Measurements from ENCODE around the gene NELL2. TPM values are rescaled to one million over a fixed set of nuclear protein-coding genes. Genes with fewer than 3 reads are reported as not detected.
"Not testable (repeated sequence)": the region's sequence is repeated elsewhere in the genome, so short reads cannot be mapped to it uniquely, and the experiment has no call there.

Gene NELL2
- total RNA-seq, 1 donor from 2014 or later, result 2,116 TPM

DNA sequence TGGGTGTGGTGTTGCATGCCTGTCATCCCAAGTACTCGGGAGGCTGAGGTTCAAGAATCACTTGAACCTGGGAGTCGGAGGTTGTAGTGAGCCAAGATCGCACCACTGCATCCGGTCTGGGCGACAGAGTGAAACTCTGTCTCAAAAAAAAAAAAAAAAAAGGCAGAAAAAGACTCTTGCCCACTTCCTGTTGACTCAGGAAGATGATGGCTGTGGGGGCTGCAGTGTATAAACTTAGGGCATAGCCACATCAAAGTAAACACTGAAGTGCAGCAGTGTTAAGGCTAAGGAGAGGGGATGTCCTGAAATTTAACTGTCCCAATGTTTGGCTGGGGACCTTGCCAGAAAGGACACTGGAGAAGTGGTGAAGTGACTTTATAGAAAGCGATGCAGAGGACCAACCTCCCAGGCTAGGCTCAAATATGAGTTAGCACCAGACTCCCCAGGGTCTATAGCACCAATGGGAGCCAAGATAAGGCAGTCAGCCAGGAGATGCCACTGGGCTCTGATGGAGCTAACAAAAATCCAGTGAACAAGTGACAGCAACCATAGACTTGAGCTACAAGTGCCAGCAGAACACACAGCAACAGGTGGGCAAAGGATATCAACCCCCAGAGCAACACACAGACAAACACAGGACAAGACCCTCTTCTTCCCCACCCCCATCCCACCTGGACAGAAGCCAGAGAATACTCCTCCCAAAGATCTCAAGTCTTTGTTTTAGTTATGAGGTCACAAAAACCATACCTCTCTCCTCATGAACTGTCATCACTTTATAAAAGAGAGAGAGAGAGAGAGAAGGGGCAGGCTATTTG lies 28.0 kb downstream of the NELL2 start:
- FAIRE-seq, result no peak
- DNase-seq (ENCODE audit: low spot score in 2 of 2), result no peak

DNA sequence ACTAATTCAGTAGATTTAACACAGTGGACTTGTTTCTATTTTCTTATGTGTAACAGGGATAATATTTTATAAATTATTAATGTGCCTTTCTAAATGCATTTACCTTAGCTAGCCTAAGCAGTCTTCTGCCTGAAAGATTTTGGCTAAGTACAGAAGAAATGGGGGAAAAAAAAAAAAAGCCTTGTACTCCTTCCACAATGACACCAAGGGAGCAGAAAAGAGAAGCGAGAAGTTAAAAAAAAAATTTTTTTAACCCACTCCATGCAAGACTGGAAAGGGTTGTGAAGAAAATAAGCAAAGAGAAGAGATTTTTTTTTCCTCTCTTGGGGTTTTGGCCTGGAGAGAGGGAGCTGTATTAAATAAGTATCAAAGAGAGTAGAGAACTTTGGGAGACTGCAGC lies 28.7 kb downstream of the NELL2 start:
- DNase-seq (ENCODE audit: low spot score in 2 of 2) (no peak), FAIRE-seq (no peak)

DNA sequence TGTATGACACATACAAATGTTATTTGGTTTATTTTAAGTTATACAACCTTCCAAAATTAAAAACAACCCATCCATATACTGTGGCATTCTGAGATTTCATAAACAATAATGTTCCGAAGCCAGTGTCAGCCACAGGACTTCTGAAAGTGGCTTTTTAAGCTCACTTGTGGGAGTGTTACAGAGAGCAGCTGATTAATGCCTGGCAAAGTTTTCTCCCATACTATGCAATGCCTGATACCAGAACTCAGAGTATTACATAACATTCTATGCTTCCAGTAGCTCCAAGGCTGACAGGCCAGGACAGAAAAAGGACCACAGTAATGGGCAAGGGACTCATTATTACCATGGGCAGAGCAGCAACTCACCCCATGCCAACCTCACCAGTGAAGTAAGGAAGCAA lies 29.3 kb downstream of the NELL2 start:
- FAIRE-seq, result no peak

DNA sequence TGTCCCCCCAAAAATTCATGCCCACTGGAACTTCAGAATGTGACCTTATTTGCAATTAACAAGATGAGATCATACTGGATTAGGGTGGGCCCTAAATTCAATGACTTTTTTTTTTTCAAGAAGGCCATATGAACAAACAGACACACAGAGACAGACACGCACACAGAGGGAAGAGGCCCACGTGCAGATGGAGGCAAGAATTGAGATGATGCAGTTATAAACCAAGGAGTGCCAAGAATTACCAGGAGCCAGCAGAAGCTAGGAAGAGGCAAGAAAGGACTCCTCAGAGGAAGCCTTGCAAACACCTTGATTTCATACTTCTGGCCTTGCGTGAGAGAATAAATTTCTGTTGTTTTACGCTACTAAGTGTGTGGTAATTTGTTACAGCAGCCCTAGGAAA lies 33.4 kb downstream of the NELL2 start:
- no peak for DNase-seq (ENCODE audit: low spot score in 2 of 2)
- FAIRE-seq, result no peak

More for the DNA sequence above, 29.3 kb downstream of the NELL2 start:
- no peak for DNase-seq (ENCODE audit: low spot score in 2 of 2)

DNA sequence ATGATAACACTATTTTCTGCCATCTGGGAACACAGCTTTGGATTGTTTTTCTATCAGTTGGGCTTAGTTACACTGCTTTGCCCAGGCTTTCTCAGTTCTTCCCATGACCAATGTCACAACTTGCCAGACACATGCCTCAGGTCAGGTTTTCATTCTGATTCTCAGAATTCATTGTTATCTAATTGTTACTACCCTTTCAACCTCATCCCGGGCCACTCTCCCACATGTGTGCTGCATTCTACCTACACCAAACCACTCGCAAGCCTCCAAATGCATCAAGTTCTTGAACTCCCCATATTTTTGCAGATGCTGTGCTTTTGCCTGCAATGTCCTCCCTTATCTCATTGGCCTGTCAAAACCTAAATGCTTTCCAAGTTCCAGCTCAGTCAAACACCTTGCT lies 36.3 kb downstream of the NELL2 start:
- no peak for DNase-seq (ENCODE audit: low spot score in 2 of 2)
- no peak for FAIRE-seq

DNA sequence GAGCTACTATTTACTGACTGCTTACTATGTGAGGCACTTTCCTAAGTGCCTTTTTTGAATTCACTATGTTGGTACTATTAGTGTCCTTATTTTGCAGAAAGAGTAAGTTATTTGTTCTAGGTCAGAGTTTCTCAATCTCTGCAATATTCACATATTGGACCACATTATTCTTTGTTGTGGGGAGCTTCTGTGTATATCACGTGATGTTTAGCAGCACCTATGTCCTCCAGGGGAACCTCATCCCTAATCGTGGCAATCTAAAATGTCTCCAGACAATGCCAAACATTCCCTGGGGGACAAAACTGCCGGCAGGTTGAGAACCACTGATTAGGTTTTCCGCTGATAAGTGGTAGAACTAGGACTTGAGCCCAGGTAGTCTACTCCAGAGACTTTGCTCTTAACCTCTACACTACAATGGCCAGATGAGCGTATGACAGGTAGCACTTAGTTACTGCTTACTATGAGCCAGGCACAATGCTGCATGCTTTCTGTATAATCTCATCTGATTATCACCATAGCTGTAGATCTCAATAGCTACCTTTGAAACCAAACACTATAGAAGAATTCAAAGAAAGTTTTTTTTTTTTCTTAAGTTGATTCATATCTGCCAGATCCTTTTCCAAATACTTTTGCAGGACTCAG lies 38.9 kb downstream of the NELL2 start:
- FAIRE-seq (no peak), DNase-seq (ENCODE audit: low spot score in 2 of 2) (no peak)

DNA sequence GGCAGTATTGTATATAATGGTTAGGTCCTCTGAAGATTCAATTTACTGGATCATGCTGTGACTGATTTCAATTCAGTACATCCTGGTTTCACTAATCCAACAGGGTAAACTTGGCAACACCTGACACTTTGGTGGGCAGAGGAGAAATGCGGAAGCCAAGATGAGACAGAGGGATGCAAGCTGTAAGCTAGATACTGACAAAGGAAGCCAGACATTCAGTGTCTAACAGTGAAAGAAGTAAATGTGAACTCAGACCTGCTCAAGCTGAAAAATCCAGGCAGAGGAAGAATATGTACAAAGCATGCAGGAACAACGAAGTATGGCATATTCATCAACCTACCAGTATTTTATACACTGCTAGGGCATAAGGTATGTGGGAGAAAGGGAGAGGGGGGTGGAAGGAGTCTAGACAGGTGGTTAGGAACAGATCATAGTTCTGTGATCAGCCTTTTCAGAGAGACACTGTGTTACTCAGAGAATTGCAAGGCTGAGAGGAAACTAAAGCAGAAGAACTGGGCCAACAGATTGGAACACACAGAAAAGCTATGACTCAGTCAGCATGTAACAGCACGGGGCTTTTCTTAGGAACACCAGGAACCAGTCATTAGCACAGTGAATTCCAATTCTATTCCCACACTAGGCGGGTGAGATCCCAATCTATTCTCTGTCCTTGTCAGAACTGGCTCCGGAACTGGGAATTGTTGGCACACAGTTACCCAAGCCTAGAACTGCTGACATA lies 40.3 kb downstream of the NELL2 start:
- DNase-seq (ENCODE audit: low spot score in 2 of 2), result no peak

DNA sequence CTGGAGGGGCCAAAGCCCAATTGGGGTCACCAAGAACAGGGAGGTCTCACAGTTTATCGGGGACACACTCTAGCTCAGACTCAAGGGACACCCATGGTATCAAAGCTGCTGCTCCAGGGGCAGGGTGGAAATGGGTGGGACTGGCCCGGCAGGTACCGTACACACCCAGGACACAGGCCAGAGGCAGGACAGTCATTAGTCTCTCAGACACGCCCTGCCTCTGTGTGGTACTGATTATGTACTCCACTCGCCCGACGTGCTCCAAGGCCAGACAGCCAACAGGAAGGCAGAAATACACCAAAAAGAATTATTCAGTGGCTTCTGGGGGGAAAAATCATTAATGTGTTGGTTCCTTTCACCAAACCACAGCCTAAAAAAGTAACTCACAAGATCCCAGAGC lies 41.1 kb downstream of the NELL2 start:
- not testable (repeated sequence) for DNase-seq (ENCODE audit: low spot score in 2 of 2); FAIRE-seq

More for the DNA sequence above, 40.3 kb downstream of the NELL2 start:
- FAIRE-seq, result no peak

DNA sequence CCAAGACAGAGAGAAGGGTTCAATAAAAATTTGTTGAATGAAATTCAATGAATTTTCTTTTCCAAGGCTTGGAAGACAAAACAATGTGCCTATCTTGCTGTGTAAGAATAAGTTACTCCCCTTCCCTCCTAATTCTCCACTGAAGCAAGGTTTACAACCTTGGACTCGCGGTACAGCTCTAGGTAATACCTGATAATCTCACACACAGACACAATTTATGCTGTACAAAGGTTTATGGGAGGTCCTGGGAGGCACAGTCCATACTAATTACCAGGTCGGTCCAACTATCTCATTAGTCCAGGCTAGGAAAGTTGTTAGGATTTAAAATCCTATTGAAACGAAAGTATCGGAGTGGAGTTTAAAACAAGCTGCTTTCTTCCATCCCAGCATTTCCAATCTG lies 42.6 kb downstream of the NELL2 start:
- FAIRE-seq (no peak), DNase-seq (ENCODE audit: low spot score in 2 of 2) (no peak)

DNA sequence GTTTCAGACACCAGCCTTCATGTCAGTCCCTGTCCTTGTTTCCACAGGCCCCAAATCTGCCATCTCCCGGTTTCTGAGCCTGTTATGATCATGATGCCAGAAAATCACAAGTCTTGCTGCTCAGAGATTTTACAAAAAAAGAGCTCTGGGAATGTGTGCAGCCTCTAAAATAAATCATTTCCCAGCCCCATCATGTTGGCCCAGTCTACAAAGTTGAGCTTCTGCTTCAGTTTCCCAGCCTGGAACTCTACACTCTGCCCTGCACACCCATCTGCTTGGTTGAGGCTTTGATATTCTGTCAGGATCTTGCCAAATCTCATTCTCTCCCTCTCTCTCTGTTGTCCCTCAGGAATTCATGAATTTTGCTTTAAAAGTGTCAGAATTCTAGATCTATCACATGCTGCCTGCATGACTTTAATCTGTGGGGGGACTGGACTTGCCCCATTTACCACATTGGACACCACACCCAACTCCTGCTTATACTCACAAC lies 45.5 kb downstream of the NELL2 start:
- no peak for DNase-seq (ENCODE audit: low spot score in 2 of 2)

DNA sequence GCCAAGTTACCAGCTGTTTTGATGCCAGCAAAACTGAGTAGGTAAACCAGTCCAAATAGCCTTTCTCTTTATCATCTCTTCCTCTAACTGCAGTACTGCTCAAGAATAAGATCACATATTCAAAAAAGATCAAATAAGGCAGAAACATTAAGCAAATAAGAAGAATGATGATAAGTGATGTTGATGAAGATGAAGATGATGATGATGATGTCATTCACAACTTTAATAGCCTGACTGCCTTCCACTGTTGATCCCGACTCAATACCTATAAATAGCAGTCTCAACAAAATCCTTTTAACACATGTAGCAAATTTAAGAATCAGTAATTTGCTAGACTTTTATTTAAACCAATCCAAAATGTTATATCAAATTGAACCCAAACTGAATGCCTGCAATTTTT lies 47.1 kb downstream of the NELL2 start:
- FAIRE-seq (no peak), DNase-seq (ENCODE audit: low spot score in 2 of 2) (no peak)

More for the DNA sequence above, 45.5 kb downstream of the NELL2 start:
- FAIRE-seq, result no peak

DNA sequence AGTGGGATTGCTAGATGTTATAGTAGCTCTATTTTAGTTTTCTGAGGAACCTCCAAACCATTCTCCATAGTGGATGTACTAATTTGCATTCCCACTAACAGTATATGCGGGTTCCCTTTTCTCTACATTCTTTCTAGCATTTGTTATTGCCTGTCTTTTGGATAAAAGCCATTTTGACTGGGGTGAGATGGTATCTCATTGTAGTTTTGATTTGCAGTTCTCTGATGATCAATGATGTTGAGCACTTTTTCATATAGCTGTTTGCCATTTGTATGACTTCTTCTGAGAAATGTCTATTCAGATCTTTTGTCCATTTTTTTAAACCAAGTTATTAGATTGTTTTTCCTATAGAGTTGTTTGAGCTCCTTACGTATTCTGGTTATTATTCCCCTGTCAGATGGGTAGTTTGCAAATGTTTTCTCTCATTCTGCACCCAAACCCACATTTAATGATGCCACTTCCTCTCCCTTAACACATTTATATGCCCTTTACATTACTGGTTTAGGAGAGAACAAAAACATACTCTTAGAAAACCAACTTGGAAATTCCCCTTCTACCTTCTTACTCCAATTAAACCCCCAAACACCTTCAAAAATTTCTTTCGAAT lies 48.2 kb downstream of the NELL2 start:
- DNase-seq (ENCODE audit: low spot score in 2 of 2), result no peak
- FAIRE-seq, result no peak

DNA sequence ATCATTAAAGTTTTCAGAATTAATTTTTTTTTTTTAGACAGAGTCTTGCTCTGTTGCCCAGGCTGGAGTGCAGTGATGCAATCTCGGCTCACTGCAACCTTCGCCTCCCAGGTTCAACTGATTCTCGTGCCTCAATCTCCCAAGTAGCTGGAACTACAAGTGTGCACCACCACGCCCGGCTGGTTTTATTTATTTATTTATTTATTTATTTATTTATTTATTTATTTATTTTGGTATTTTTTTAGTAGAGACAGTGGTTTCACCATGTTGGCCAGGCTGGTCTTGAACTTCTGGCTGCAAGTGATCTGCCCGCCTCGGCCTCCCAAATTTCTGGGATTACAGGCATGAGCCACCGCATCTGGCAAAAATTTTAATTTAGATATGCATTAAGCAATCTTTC lies 54.4 kb downstream of the NELL2 start:
- FAIRE-seq; DNase-seq (ENCODE audit: low spot score in 2 of 2): not testable (repeated sequence)

DNA sequence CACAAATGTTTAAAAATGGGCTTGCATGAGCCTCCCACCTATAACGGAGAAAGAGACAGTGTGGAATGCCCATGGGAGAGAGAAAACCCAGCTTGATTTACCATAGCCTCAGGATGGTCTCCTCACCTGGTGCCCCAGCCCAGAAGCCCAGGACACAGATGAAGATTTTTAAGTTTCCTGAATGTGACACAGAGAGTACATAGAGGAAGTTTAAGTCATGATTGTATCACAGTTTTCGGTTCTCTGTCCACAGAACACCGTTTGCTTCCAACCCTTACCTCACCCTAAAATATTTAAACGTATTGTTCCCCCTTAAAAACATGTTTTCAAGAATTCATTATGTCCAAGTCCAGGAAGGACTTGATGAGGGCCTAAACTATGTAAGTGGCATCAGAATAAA lies 56.2 kb downstream of the NELL2 start:
- no peak for DNase-seq (ENCODE audit: low spot score in 2 of 2)
- no peak for FAIRE-seq

DNA sequence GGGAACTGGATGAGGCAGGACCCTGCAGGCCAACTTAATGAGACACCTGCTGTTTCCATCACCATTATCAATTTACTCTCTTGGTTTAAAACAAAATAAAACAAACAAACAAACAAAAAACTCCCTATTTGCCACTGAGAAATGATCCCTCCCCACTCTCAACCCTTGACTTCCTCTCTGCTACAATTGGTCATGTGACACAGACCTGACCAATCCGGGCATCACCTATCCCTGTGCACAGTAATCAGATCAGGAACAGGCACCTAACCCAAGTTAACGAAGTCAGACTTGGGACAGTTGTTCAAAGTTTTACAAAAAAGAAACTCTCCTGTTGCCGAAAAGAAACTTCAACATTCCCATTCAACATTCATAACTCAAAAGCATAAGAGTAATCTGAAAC lies 58.4 kb downstream of the NELL2 start:
- DNase-seq (ENCODE audit: low spot score in 2 of 2), result no peak
- no peak for FAIRE-seq

DNA sequence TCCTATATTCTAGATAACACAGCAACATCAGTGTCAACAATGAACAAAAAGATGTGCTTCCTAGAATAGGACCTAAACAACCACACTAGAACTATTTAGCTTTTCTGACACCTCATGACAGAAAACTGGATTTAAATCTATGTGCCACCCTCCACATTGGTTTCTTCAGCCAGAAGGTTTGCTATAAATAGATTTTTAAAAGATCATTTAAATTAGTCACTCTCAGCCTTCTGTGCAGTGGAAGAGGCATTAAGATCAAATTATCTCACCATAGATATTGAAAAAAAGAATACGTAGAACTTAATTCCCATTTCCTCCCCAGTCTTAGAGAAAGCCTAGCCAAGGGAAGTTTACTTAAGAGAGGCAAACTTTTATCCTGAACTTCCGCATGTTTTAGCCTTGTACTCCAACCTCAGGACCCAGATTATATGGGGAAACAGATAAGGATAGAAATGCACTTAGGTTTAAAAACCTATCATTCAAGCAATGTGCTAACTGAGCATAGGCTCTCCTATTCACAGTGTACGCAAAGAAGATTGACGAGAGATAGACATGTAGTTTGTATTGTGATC lies 59.6 kb downstream of the NELL2 start:
- FAIRE-seq (no peak), DNase-seq (ENCODE audit: low spot score in 2 of 2) (no peak)

DNA sequence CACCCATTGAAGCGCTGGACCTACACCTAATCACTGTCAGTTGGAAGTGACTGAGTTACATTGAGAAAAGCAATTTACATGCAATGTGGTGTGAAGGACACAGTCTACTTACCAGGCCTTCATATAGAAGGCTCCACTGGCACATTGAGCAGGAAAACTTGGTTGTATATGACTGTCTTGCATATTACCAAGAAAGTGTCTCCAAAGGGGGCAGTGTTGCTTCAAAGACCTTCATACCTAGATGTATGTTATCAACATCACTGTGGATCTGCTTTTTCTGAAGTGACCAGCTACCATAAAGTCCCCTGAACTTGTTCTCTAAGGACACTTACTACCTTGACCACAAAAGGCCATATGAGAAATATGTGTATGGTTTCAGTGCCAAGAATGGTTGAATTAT lies 64.1 kb downstream of the NELL2 start:
- DNase-seq (ENCODE audit: low spot score in 2 of 2), result no peak
- no peak for FAIRE-seq

DNA sequence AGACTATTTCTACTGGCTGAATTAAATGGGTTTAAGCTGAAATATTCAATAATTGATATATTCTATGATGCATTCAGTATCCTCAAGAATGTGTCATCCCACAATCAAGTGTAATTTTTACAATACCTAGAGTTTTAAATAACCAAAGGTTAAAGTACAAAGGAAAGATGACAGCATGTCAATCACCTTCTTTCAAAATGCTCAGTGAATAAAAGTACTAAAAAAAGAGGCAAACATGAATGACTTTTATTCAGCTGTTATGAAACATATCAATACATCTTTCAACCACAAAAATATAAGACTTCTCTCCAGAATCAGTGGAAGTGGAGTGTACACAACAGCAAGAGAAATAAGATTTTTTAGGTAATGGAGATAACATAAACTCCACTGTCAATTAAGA lies 72.0 kb downstream of the NELL2 start:
- DNase-seq (ENCODE audit: low spot score in 2 of 2) (no peak), FAIRE-seq (no peak)

DNA sequence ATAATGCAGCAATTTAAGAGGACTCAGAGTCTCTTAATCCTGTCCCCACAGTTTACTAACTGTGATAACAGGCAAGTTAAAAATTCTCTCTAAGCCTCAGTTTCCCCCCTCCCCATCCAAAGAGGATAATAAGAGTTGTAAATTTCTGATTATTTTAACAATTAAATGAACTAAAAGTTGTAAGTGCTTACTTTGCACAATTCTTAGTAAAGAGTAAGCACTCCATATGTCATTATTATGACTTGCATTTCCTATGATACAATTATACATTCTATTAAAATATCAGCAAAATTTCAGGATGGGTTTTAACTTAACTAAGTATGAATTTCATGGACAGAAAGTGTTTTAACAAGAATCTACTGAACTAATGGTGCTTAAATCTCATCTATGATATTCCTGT lies 80.1 kb downstream of the NELL2 start:
- DNase-seq (ENCODE audit: low spot score in 2 of 2) (no peak), FAIRE-seq (no peak)

DNA sequence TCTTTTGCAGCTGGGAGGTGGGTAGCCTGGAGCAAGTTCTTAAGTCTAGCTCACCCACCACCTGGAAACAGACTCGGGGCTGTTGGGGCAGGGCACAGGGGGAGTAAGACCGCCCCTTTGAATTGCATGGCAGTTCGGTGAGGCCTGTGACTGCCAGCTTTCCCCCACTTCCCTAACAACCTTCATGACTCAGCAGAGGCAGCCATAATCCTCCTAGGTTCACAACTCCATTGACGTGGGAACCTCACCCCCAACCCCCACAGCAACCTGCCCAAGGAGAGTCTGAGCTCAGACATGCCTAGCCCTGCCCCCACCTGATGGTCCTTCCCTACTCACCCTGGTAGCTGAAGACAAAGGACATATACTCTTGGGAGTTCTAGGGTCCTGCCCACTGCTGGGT lies 87.4 kb downstream of the NELL2 start:
- no peak for FAIRE-seq
- DNase-seq (ENCODE audit: low spot score in 2 of 2), result no peak

Data from frontal cortex (tissue), 4 donors.